ENCODE results near the gene SDHA.
"Not testable (repeated sequence)": the region's sequence is repeated elsewhere in the genome, so short reads cannot be mapped to it uniquely, and the experiment has no call there.

DNA sequence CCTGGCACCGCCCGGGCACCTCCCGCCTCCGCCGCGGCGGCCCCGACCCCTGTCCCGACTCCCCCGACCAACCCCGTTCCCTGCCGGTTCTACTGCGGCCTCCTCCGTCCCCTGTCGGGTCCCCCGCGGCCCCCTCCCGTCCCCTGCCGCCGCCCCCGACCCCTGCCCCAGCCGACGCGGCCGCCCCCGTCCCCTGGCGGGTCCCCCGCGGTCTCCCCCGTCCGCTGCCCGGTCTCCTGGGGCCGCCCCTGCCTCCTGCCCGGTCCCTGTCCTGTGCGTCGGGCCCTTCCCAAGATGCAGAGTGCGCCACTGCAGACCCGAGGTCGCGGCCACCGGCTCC is 53.7 kb downstream of the SDHA start:
- TF ChIP-seq POLR2A, EP300 (IDR thresholded peaks at IDR 0.05): not testable (repeated sequence)
- TF ChIP-seq, protein P1, sequence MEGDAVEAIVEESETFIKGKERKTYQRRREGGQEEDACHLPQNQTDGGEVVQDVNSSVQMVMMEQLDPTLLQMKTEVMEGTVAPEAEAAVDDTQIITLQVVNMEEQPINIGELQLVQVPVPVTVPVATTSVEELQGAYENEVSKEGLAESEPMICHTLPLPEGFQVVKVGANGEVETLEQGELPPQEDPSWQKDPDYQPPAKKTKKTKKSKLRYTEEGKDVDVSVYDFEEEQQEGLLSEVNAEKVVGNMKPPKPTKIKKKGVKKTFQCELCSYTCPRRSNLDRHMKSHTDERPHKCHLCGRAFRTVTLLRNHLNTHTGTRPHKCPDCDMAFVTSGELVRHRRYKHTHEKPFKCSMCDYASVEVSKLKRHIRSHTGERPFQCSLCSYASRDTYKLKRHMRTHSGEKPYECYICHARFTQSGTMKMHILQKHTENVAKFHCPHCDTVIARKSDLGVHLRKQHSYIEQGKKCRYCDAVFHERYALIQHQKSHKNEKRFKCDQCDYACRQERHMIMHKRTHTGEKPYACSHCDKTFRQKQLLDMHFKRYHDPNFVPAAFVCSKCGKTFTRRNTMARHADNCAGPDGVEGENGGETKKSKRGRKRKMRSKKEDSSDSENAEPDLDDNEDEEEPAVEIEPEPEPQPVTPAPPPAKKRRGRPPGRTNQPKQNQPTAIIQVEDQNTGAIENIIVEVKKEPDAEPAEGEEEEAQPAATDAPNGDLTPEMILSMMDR (IDR thresholded peaks at IDR 0.05) = not testable (repeated sequence)
